ENCODE data around the gene SERPINE3.

GRCh38 chr13:51373451-51373850 is 34.0 kb downstream of the SERPINE3 start:
- TF ChIP-seq, protein P1, sequence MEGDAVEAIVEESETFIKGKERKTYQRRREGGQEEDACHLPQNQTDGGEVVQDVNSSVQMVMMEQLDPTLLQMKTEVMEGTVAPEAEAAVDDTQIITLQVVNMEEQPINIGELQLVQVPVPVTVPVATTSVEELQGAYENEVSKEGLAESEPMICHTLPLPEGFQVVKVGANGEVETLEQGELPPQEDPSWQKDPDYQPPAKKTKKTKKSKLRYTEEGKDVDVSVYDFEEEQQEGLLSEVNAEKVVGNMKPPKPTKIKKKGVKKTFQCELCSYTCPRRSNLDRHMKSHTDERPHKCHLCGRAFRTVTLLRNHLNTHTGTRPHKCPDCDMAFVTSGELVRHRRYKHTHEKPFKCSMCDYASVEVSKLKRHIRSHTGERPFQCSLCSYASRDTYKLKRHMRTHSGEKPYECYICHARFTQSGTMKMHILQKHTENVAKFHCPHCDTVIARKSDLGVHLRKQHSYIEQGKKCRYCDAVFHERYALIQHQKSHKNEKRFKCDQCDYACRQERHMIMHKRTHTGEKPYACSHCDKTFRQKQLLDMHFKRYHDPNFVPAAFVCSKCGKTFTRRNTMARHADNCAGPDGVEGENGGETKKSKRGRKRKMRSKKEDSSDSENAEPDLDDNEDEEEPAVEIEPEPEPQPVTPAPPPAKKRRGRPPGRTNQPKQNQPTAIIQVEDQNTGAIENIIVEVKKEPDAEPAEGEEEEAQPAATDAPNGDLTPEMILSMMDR (IDR thresholded peaks at IDR 0.05), result no peak
- TF ChIP-seq POLR2A (IDR thresholded peaks at IDR 0.05), result no peak

All from prostate gland (tissue), 2 donors.